Pancreas (tissue), 10 donors: ENCODE measurements around the gene CES1. TPM values are rescaled to one million over a fixed set of nuclear protein-coding genes. Genes with fewer than 3 reads are reported as not detected.
A peak's percentile ranks its signal among the peaks of the same experiment; 100 is the strongest.
"Not testable (repeated sequence)": the region's sequence is repeated elsewhere in the genome, so short reads cannot be mapped to it uniquely, and the experiment has no call there.

ENCODE experiments used
- ATAC-seq, 4 donors: fragments of 200-7000 bp; cut with Tn5 transposase; one replicate each; pipeline versions ENCODE4 v1.8.0 to v1.9.1; 2020; ENCODE audit warnings: mild to moderate bottlenecking in 4 of 4, moderate library complexity in 4 of 4
- DNase-seq, 6 donors: peaks; one replicate each; pipeline ENCODE4 v3.0.0-alpha.2; 2020
- FAIRE-seq: peaks from 2 replicates; lab custom pipeline; 2012; peaks lifted over from hg19 to GRCh38; lab: Jason Lieb, UNC
- H3K27ac ChIP-seq, 4 donors: fragments of 200-600 bp; sonication (generic); 1 replicate in 3 of 4; 2 replicates in 1 of 4; pipeline versions ENCODE4 v1.5.0 to v1.8.0; 2020
- H3K27me3 ChIP-seq, 4 donors: fragments of 200-600 bp; one replicate each; pipeline ENCODE4 v1.8.0; 2021
- H3K36me3 ChIP-seq, 3 donors: fragments of 200-600 bp; sonication (generic) in 1 of 3; one replicate each; pipeline versions ENCODE4 v1.5.0 to v1.8.0; 2020 to 2021
- H3K4me1 ChIP-seq, 3 donors: fragments of 200-600 bp; one replicate each; pipeline ENCODE4 v1.8.0; 2021
- H3K4me3 ChIP-seq, 4 donors: fragments of 200-600 bp; sonication (generic) in 2 of 4; one replicate each; pipeline versions ENCODE4 v1.5.0 to v1.8.0; 2020 to 2021
- H3K9me3 ChIP-seq, 4 donors: fragments of 200-600 bp; one replicate each; pipeline ENCODE4 v1.8.0; 2021
- WGBS, 2 donors: extraction: QIAGEN DNeasy Blood & Tissue Kit; methylation state at CpG; one replicate each; pipeline ENCODE4 v1.1.7; 2013; 5-methylcytosine and 5-hydroxymethylcytosine counted together
- intact Hi-C, 3 donors: fragments of 100-400 bp; cut with DNase I; formaldehyde crosslinking; loops; one replicate each; pipeline versions ENCODE4 v1.11.1 to v1.14.2; 2022
- polyA plus RNA-seq, 2 donors: library from polyadenylated mRNA; stranded (reverse); fragments of 200-250 nt; gene quantifications; one replicate each; pipeline ENCODE4 v1.2.3, GENCODE V29; 2013
- total RNA-seq, 6 donors: library from RNA; stranded (reverse); fragmentation: NEBNext Ultra II Directional in 4 of 6; extraction: Animal tissue kit (Norgen Biotek cat#: 25700) in 4 of 6; gene quantifications; one replicate each; pipeline versions ENCODE4 v1.2.1 to v1.2.4, GENCODE V29; 2021 to 2023
- TF ChIP-seq, protein P1 (sequence below), 4 donors: fragments of 200-600 bp; sonication (generic) in 3 of 4; IDR thresholded peaks; one replicate each; pipeline versions ENCODE4 v1.5.0 to v1.8.0; 2021; ENCODE audit warnings: antibody characterized with exemption in 4 of 4
- donor health status: healthy with polysubstance abuse.
- donor health status: DM: no; HTN: no; CAD: no; lungs with moderate emphysema.
- donor health status: DM: no; HTN: no; CAD: no.
- donor health status: control.
- donor health status: control.
- donor health status: Bipolar disorder and iron deficiency.
- donor health status: DM: yes; HTN: yes; CAD: no.
- donor health status: DM: no; HTN: no; CAD: no.
- donor health status: DM: no; HTN: no; CAD: no.
- donor health status: DM: yes; HTN: yes; CAD: no.

Gene CES1
- total and polyA plus RNA-seq, 8 donors = 9.0 to 34.8 (median 12.7) TPM

DNA sequence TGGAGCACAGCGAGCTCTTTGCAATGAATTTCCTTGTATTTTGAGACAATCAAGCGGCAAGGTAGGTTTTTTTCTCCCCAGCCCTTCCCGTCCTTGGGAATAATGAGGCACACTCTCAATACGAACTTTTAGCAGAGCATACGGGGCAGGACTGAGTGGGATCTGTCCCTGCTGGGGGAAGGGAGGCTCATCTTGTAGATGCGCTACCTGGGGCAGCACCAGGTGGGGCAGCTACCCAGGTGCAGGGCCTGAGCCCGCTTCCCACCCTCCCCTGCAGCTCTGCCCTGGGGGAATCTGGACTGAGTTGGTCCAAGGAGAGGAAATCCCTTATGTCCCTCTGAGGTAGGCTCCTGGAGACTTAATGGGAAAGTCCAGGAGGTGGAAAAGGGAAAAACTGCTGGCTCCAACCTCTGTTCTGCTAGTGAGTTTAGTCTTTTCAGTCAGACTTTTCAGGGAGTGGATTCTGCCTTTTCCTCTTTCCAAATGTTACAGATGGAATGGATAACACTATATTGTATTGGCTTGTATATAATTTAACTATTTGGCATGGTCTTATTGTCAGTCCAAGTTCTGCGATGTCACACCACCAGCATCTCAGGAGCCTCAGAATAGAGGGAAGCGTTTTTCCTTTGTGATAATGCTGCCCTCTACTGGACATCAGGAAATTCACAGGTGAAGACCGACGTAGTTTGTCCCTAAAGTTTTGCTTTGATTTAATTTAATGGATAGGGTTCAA is 9.6 kb upstream of the CES1 start:
- Histone ChIP-seq H3K9me3 (no peaks in the 10 kb centered on the region), H3K4me1 (no peaks in the 10 kb centered on the region), H3K4me3 (no peak overlapping the region), H3K27ac (no peak overlapping the region), H3K36me3 (no peaks in the 10 kb centered on the region), H3K27me3 (no peaks in the 10 kb centered on the region)
- DNase-seq (peak in 1 of 6 donors; percentile 36), FAIRE-seq (peak; percentile 79), ATAC-seq (peak in 3 of 4 donors; percentile 68 to 82 (median 79))
- intact Hi-C loops = loop anchor here in 2 of 3 donors (5.0 to 10.0 kb wide), 2 partner anchors 125 to 378 kb away; no protein-coding TSS in a partner anchor
- 27 to 31% methylated on average over 11 of the region's 11 CpGs for WGBS, 2 donors
- TF ChIP-seq, protein P1, sequence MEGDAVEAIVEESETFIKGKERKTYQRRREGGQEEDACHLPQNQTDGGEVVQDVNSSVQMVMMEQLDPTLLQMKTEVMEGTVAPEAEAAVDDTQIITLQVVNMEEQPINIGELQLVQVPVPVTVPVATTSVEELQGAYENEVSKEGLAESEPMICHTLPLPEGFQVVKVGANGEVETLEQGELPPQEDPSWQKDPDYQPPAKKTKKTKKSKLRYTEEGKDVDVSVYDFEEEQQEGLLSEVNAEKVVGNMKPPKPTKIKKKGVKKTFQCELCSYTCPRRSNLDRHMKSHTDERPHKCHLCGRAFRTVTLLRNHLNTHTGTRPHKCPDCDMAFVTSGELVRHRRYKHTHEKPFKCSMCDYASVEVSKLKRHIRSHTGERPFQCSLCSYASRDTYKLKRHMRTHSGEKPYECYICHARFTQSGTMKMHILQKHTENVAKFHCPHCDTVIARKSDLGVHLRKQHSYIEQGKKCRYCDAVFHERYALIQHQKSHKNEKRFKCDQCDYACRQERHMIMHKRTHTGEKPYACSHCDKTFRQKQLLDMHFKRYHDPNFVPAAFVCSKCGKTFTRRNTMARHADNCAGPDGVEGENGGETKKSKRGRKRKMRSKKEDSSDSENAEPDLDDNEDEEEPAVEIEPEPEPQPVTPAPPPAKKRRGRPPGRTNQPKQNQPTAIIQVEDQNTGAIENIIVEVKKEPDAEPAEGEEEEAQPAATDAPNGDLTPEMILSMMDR (IDR thresholded peaks at IDR 0.05) = peak; percentile 46 to 72 (median 59)

DNA sequence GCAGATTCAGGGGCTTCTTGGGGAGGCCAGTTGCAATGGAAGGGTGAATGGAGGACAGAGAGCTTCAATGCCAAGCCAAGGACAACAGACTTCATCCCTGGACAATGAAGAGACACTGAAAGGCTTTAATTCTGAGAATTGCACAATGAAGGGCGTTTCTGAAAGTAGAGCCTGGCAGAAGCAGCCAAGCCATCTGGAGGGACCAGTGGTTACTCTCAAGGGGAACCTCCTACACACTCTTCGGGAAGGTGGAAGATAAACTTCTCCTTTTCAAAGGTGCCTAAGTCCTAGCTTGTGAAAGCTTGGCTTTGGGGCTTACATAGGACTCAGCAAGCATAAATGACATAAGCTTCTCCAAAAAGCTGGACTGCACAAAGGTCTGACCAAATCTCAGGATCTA is 6.2 kb upstream of the CES1 start:
- Histone ChIP-seq H3K36me3 (no peaks in the 10 kb centered on the region), H3K4me3 (no peak overlapping the region), H3K27ac (no peak overlapping the region), H3K27me3 (no peaks in the 10 kb centered on the region), H3K9me3 (no peaks in the 10 kb centered on the region), H3K4me1 (no peaks in the 10 kb centered on the region)
- no peak for DNase-seq
- FAIRE-seq = no peak
- no peak for ATAC-seq
- TF ChIP-seq, protein P1 (IDR thresholded peaks at IDR 0.05) = no peak
- WGBS, 2 donors = 54 to 56% methylated on average over 2 of the region's 2 CpGs
- intact Hi-C loops = no loop called here

DNA sequence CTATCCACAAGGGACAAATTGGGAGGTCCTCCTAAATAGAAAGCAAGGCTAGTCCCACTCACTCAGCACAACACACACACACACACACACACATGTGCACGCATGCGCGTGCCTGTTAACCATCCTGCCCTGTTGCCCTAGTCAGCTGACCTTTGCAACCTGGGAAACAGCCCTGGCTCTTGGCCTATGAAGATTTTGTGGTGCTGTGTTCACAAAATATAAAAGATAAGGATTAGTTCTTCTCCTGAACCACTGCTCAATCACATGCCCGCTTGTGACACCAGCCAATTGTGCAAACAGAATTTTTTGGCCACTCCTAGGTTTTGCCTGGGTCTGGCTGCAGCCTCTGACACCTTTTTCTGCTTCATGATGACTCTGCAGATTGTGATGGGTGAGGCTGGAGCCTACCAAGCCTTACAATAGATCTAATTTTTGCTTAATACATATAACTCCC is 3.3 kb upstream of the CES1 start:
- Histone ChIP-seq H3K27ac (peak overlapping the region in 1 of 4 donors; percentile 23), H3K36me3 (no peaks in the 10 kb centered on the region), H3K4me1 (no peaks in the 10 kb centered on the region), H3K9me3 (no peaks in the 10 kb centered on the region), H3K4me3 (no peak overlapping the region), H3K27me3 (no peaks in the 10 kb centered on the region)
- DNase-seq (no peak), ATAC-seq (peak in 2 of 4 donors; percentile 18 to 22), FAIRE-seq (no peak)
- TF ChIP-seq, protein P1 (IDR thresholded peaks at IDR 0.05) = no peak
- intact Hi-C loops = no loop called here
- WGBS, 2 donors = 67 to 71% methylated on average over 4 of the region's 4 CpGs

DNA sequence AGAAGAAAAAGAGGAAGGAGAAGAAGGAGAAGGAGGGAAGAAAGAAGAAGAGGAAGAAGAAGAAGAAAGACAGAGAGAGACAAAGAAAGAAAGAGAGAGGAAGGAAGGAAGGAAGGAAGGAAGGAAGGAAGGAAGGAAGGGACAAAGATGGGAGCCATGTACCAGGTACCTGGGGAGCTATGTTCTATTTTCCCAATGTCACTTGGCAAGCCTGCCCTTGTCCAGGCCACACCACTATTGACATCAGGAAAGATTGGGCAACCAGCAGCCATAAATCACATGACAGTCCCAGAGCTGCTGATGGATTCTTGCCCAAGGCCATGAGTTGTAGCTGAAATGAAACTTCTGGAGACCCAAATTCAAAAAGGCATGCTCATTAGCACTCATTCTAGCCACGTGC is 2.7 kb upstream of the CES1 start:
- 6 to 19% methylated on average over 1 of the region's 1 CpG for WGBS, 2 donors
- no peak overlapping the region for H3K27ac ChIP-seq

DNA sequence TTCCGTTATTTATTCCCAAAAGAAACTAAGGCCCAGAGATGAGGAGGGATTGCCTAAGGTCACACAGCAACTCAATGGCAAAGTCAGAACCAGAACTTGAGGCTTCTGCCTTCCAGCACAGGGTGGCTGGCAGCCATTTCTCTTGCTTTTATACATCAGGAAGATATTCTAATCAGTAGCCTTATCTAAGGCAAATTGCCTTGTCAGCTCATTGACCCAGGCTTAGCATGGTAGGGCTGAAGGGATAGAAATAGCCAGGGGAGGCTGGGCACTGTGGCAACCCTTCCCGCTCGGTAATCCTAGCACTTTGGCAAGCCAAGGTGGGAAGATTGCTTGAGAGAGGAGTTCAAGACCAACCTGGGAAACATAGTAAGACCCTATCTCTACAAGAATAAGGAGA is 2.3 kb upstream of the CES1 start:
- FAIRE-seq, H3K9me3 ChIP-seq, intact Hi-C loops, DNase-seq, H3K4me3 ChIP-seq, H3K27ac ChIP-seq, H3K4me1 ChIP-seq, H3K27me3 ChIP-seq, H3K36me3 ChIP-seq, ATAC-seq: not testable (repeated sequence)
- 48 to 64% methylated on average over 3 of the region's 3 CpGs for WGBS, 2 donors

More for the DNA sequence above, 2.7 kb upstream of the CES1 start:
- Histone ChIP-seq H3K27me3 (no peaks in the 10 kb centered on the region), H3K4me3 (no peak overlapping the region), H3K4me1 (no peaks in the 10 kb centered on the region), H3K36me3 (no peaks in the 10 kb centered on the region), H3K9me3 (no peaks in the 10 kb centered on the region)
- intact Hi-C loops = no loop called here
- ATAC-seq (peak; percentile 71 to 82 (median 76)), FAIRE-seq (no peak), DNase-seq (peak in 4 of 6 donors; percentile 34 to 66 (median 56))
- TF ChIP-seq, protein P1 (IDR thresholded peaks at IDR 0.05) = no peak
